Small intestine (tissue), 7 donors: ENCODE results near the gene YY1AP1. TPM values are rescaled to one million over a fixed set of nuclear protein-coding genes. Genes with fewer than 3 reads are reported as not detected.
"Not testable (repeated sequence)": the region's sequence is repeated elsewhere in the genome, so short reads cannot be mapped to it uniquely, and the experiment has no call there.

Experiments used
- DNase-seq, 2 donors: peaks; one replicate each; pipeline versions ENCODE4 v3.0.0 to v3.0.0-alpha.2; 2013
- FAIRE-seq: peaks from 2 replicates; lab custom pipeline; 2012; peaks lifted over from hg19 to GRCh38; lab: Jason Lieb, UNC
- H3K27ac ChIP-seq, 3 donors: one replicate each; pipeline ENCODE4 v1.5.1; 2013; ENCODE audit warnings: low read length in 2 of 3, mild to moderate bottlenecking in 2 of 3, control low read depth in 1 of 3, inconsistent platforms in 1 of 3, low read depth in 1 of 3, moderate library complexity in 1 of 3
- H3K27me3 ChIP-seq, 3 donors: one replicate each; pipeline ENCODE4 v1.6.1; 2013; ENCODE audit warnings: low read length in 3 of 3, inconsistent platforms in 1 of 3; ENCODE audit not compliant: control insufficient read depth in 3 of 3, insufficient read depth in 3 of 3
- H3K36me3 ChIP-seq, 3 donors: one replicate each; pipeline ENCODE4 v1.6.1; 2013; ENCODE audit warnings: low read length in 3 of 3, inconsistent platforms in 1 of 3, low read depth in 1 of 3, mild to moderate bottlenecking in 1 of 3, moderate library complexity in 1 of 3; ENCODE audit not compliant: control insufficient read depth in 3 of 3, insufficient read depth in 2 of 3
- H3K4me1 ChIP-seq, 3 donors: one replicate each; pipeline ENCODE4 v1.6.1; 2013; ENCODE audit warnings: low read length in 2 of 3, inconsistent platforms in 1 of 3, low read depth in 1 of 3, mild to moderate bottlenecking in 1 of 3, moderate library complexity in 1 of 3; ENCODE audit not compliant: control insufficient read depth in 3 of 3, insufficient read depth in 2 of 3
- H3K4me3 ChIP-seq, 3 donors: one replicate each; pipeline ENCODE4 v1.5.1; 2013; ENCODE audit warnings: low read length in 3 of 3, control low read depth in 1 of 3, inconsistent platforms in 1 of 3, low read depth in 1 of 3, mild to moderate bottlenecking in 1 of 3, moderate library complexity in 1 of 3
- H3K9me3 ChIP-seq, 2 donors: one replicate each; pipeline ENCODE4 v1.6.1; 2013; ENCODE audit warnings: low read depth in 1 of 2, low read length in 1 of 2; ENCODE audit not compliant: control insufficient read depth in 2 of 2, insufficient read depth in 1 of 2
- WGBS, 3 donors: extraction: QIAGEN DNeasy Blood & Tissue Kit; methylation state at CpG; one replicate each; pipeline ENCODE4 v1.1.7; 2013; 5-methylcytosine and 5-hydroxymethylcytosine counted together
- polyA plus RNA-seq, 4 donors: library from polyadenylated mRNA; stranded (reverse) in 3 of 4; unstranded in 1 of 4; fragments of 200-250 nt in 3 of 4; fragments of 120-200 nt in 1 of 4; gene quantifications; one replicate each; pipeline versions ENCODE4 v1.2.1 to v1.2.3, GENCODE V29; 2013
- donor health status: healthy with polysubstance abuse.
- donor health status: control.
- donor health status: control.
- donor health status: Bipolar disorder and iron deficiency.
- donor health status: healthy.

Gene YY1AP1
- polyA plus RNA-seq, 4 donors = 29.4 to 54.8 (median 35.2) TPM

DNA sequence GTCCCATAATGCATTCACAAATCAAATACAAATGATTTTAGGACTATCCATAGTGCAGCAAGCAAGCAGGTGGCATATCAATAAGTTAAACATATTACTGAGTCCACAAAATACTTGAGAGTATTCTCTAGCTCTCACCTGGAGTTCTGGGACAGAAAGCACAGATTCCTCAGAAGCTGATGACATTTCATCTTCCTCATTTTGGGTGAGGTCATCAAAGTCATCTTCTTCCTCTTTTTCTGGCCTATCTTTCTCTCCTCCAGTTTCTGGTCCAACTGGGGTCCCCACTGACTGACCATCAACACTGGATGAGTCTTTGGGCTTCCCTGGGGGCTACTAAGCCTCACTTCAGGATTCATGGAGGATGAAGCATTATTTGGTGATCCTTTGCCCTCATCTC lies 38.9 kb downstream of the YY1AP1 start:
- no peak for DNase-seq
- no peak overlapping the region for H3K27ac ChIP-seq
- H3K4me3 ChIP-seq = no peak overlapping the region
- H3K36me3 ChIP-seq = no peaks in the 10 kb centered on the region
- H3K9me3 ChIP-seq = peaks cover 0 to 11% of the 10 kb centered on the region in 2 donors
- no peaks in the 10 kb centered on the region for H3K4me1 ChIP-seq
- peaks cover 0 to 4% (median 0%) of the 10 kb centered on the region in 3 donors for H3K27me3 ChIP-seq
- FAIRE-seq = no peak

- no peak for FAIRE-seq
- 43 to 49% (median 48%) methylated on average over 11 of the region's 11 CpGs for WGBS, 3 donors
These were observed 40.1 kb downstream of the YY1AP1 start for GRCh38 chr1:155648207-155649147.

GRCh38 chr1:155646307-155646706 lies 42.3 kb downstream of the YY1AP1 start:
- no peak for FAIRE-seq
- Histone ChIP-seq H3K4me1 (peaks cover 0 to 2% (median 0%) of the 10 kb centered on the region in 3 donors), H3K9me3 (peaks cover 0 to 43% of the 10 kb centered on the region in 2 donors), H3K36me3 (peaks cover 0 to 2% (median 0%) of the 10 kb centered on the region in 3 donors), H3K27me3 (peaks cover 0 to 4% (median 0%) of the 10 kb centered on the region in 3 donors), H3K4me3 (no peak overlapping the region), H3K27ac (no peak overlapping the region)
- no peak for DNase-seq
- 86 to 97% (median 93%) methylated on average over 2 of the region's 2 CpGs for WGBS, 3 donors

More at GRCh38 chr1:155648207-155649147, 40.1 kb downstream of the YY1AP1 start:
- peaks cover 0 to 2% (median 0%) of the 10 kb centered on the region in 3 donors for H3K36me3 ChIP-seq
- H3K9me3 ChIP-seq = peaks cover 0 to 21% of the 10 kb centered on the region in 2 donors
- peaks cover 0 to 4% (median 0%) of the 10 kb centered on the region in 3 donors for H3K27me3 ChIP-seq
- peak; percentile 57 to 79 for DNase-seq
- peak overlapping the region in 2 of 3 donors; percentile 50 to 68 for H3K27ac ChIP-seq
- peak overlapping the region in 1 of 3 donors; percentile 22 for H3K4me3 ChIP-seq
- peaks cover 0 to 2% (median 0%) of the 10 kb centered on the region in 3 donors for H3K4me1 ChIP-seq

GRCh38 chr1:155645648-155646047 lies 42.9 kb downstream of the YY1AP1 start:
- FAIRE-seq (no peak), DNase-seq (peak in 1 of 2 donors; percentile 39)
- H3K9me3 ChIP-seq = peaks cover 0 to 45% of the 10 kb centered on the region in 2 donors
- peaks cover 0 to 2% (median 0%) of the 10 kb centered on the region in 3 donors for H3K4me1 ChIP-seq
- whole genome bisulfite sequencing, 3 donors = 77 to 81% (median 80%) methylated on average over 6 of the region's 6 CpGs
- peaks cover 0 to 2% (median 0%) of the 10 kb centered on the region in 3 donors for H3K36me3 ChIP-seq
- H3K4me3 ChIP-seq = no peak overlapping the region
- no peak overlapping the region for H3K27ac ChIP-seq
- H3K27me3 ChIP-seq = peaks cover 0 to 3% (median 0%) of the 10 kb centered on the region in 3 donors

DNA sequence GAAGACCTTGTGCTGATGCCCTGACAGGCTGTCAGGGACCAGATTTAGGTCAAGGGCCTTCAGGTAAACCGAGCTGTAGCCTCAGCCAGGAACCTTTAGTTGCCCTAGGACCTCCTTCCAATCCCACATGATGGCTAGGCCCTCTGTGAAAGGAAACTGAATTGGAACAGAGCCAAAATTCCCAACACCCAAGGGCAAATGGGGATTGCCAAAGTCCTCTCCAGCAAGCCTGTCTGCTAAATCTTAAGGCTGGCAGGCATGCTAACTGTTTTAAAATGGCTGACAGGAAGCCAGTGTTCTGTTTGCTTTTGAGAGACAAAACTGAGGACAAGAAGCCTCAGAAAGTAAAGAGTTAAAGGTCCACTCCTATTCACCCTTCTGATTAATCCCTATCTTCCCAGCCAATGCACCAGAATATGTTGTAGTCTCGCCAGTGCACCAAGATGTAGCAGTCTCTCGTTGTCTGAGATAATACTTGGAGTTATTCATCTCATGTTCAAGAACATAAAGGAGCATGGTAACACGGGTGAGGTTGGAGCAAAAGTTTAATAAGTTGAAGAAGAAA lies 43.5 kb downstream of the YY1AP1 start:
- 72 to 75% (median 74%) methylated on average over 4 of the region's 4 CpGs for WGBS, 3 donors

DNA sequence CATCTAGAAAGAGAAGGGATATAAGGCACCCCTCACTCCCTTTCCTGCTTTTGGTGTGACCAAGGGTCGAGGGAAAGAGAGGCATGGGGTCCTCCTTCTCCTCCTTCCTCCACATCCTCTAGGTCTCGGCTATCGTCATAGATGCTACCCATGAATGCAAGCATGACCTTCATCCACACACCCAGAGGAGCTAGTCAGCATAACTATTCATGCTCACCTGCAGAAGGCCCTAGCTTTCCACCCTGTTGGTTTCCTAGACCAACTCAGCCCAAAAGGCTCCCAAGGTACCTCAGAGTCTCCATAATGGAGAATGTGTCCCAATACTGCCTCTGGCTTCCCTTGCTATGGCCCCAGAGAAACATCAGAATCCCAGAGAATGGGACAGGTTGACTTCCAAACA lies 45.3 kb downstream of the YY1AP1 start:
- FAIRE-seq = no peak
- no peak for DNase-seq
- peaks cover 0 to 39% of the 10 kb centered on the region in 2 donors for H3K9me3 ChIP-seq
- peaks cover 0 to 2% (median 0%) of the 10 kb centered on the region in 3 donors for H3K4me1 ChIP-seq
- no peak overlapping the region for H3K4me3 ChIP-seq
- peaks cover 0 to 2% (median 0%) of the 10 kb centered on the region in 3 donors for H3K36me3 ChIP-seq
- WGBS, 3 donors = 81 to 87% (median 87%) methylated on average over 3 of the region's 3 CpGs
- no peaks in the 10 kb centered on the region for H3K27me3 ChIP-seq
- peak overlapping the region in 1 of 3 donors; percentile 37 for H3K27ac ChIP-seq

More for the DNA sequence above, 43.5 kb downstream of the YY1AP1 start:
- peaks cover 0 to 2% (median 0%) of the 10 kb centered on the region in 3 donors for H3K36me3 ChIP-seq
- DNase-seq (no peak), FAIRE-seq (no peak)
- peaks cover 0 to 2% (median 0%) of the 10 kb centered on the region in 3 donors for H3K4me1 ChIP-seq
- H3K4me3 ChIP-seq = no peak overlapping the region
- no peaks in the 10 kb centered on the region for H3K27me3 ChIP-seq
- no peak overlapping the region for H3K27ac ChIP-seq
- peaks cover 0 to 40% of the 10 kb centered on the region in 2 donors for H3K9me3 ChIP-seq

DNA sequence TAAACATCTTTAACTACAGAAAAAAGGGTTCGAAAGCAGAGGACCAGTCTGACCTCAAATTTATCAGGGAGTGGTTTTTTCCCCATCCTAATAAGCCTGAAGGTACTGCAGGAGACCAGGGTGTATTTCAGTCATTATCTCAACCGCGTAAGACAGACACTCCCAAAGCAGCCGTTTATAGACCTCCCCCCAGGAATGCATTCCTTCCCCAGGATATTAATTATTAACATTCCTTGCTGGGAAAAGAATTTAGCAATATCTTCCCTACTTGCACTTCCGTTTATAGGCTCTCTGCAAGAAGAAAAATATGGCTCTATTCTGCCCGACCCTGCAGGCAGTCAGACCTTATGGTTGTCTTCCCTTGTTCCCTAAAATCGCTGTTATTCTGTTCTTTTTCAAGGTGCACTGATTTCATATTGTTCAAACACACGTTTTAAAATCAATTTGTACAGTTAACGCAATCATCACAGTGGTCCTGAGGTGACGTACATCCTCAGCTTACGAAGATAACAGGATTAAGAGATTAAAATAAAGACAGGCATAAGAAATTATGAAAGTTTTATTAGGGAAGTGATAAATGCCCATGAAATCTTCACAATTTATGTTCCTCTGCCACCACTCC lies 45.9 kb downstream of the YY1AP1 start:
- not testable (repeated sequence) for FAIRE-seq

DNA sequence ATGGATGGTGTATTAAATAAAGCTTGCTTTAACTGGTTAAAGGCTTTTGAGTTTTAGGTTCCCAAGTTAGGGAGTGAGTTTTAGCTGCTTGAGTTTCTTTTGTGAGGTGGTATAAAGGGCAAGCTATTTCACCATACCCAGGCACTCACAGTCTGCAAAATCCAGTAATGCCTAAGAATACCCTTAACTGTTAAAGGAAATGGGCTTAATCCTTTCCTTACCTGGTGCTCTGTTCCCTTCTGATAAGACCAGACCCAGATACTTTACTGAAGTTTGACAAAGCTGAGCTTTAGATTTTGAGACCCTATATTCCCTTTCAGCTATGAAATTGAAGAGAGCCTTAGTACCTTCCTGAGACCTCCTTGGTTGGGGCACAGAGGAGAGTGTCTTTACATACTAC lies 48.2 kb downstream of the YY1AP1 start:
- H3K36me3 ChIP-seq = peaks cover 0 to 2% (median 0%) of the 10 kb centered on the region in 3 donors
- no peaks in the 10 kb centered on the region for H3K27me3 ChIP-seq
- H3K9me3 ChIP-seq = peaks cover 0 to 39% of the 10 kb centered on the region in 2 donors
- FAIRE-seq = no peak
- peak overlapping the region in 2 of 3 donors; percentile 38 to 56 for H3K27ac ChIP-seq
- no peak for DNase-seq
- H3K4me3 ChIP-seq = no peak overlapping the region
- peaks cover 0 to 7% (median 6%) of the 10 kb centered on the region in 3 donors for H3K4me1 ChIP-seq

More for the DNA sequence above, 45.9 kb downstream of the YY1AP1 start:
- not testable (repeated sequence) for H3K4me1 ChIP-seq, H3K4me3 ChIP-seq, H3K27me3 ChIP-seq, H3K36me3 ChIP-seq, H3K27ac ChIP-seq
- peaks cover 0 to 39% of the 10 kb centered on the region in 2 donors for H3K9me3 ChIP-seq
- 49 to 69% (median 57%) methylated on average over 11 of the region's 11 CpGs for WGBS, 3 donors
- DNase-seq = peak; percentile 44 to 83
